Endothelial cell of umbilical vein (primary cell): Measurements from ENCODE around the gene FSD1L. TPM values are rescaled to one million over a fixed set of nuclear protein-coding genes. Genes with fewer than 3 reads are reported as not detected.

Experiments used
- Bru-seq: library from RNA; stranded (reverse); fragments of 400-500 nt; gene quantifications from one replicate; lab custom pipeline; 2021; lab: Mats Ljungman, UMichigan
- BruChase-seq, 2 experiments: library from RNA; stranded (reverse); fragments of 400-500 nt; gene quantifications; one replicate each; lab custom pipeline; 2021; lab: Mats Ljungman, UMichigan
- BruUV-seq: library from RNA; stranded (reverse); fragments of 400-500 nt; replicated peaks from 2 replicates; lab custom pipeline; 2021; lab: Mats Ljungman, UMichigan
- CTCF ChIA-PET: fragments of 300-600, 350-600 bp; sonication (Branson Sonifier 250); formaldehyde crosslinking; loops from one replicate; lab custom pipeline; 2021; ENCODE audit warnings: antibody characterized with exemption, inconsistent platforms; lab: Charles Lee
- POLR2A ChIA-PET: fragments of 300-600, 350-600 bp; sonication (Branson Sonifier 250); formaldehyde crosslinking; loops from one replicate; lab custom pipeline; 2021; ENCODE audit warnings: antibody characterized with exemption, inconsistent platforms; lab: Charles Lee
- DNase-seq: peaks from one replicate; pipeline ENCODE4 v3.0.0-alpha.2; 2011; ENCODE audit warnings: low read depth, low spot score
- FAIRE-seq: peaks from 2 replicates; lab custom pipeline; 2011; peaks lifted over from hg19 to GRCh38; lab: Jason Lieb, UNC
- H2AFZ ChIP-seq: 2 replicates; pipeline ENCODE4 v1.6.0; 2012; ENCODE audit warnings: low read depth, low read length, control low read depth, inconsistent platforms
- H3K27ac ChIP-seq: 2 replicates; pipeline ENCODE4 v1.5.1; 2011; ENCODE audit warnings: low read depth, mild to moderate bottlenecking, control low read depth, low read length, moderate library complexity; ENCODE audit not compliant: insufficient read depth
- H3K27me3 ChIP-seq, 2 experiments: 2 replicates each; pipeline versions ENCODE4 v1.6.0 to v1.6.1; 2011; ENCODE audit warnings: low read length in 2 of 2, mixed read lengths in 1 of 2; ENCODE audit not compliant: control insufficient read depth in 2 of 2, insufficient read depth in 2 of 2
- H3K36me3 ChIP-seq, 2 experiments: 2 replicates in 1 of 2; 3 replicates in 1 of 2; pipeline ENCODE4 v1.5.1; 2011; ENCODE audit warnings: low read length in 2 of 2, mild to moderate bottlenecking in 1 of 2, moderate library complexity in 1 of 2; ENCODE audit not compliant: control insufficient read depth in 2 of 2, insufficient read depth in 2 of 2; ENCODE audit errors: extremely low read depth in 1 of 2
- H3K4me1 ChIP-seq: 3 replicates; pipeline ENCODE4 v1.5.1; 2011; ENCODE audit warnings: mild to moderate bottlenecking, low read length; ENCODE audit not compliant: control insufficient read depth, insufficient read depth; ENCODE audit errors: extremely low read depth
- H3K4me2 ChIP-seq: 2 replicates; pipeline ENCODE4 v1.6.1; 2011; ENCODE audit warnings: low read length, control low read depth, mixed read lengths; ENCODE audit not compliant: insufficient read depth
- H3K4me3 ChIP-seq, 3 experiments: fragments of 200-600 bp in 1 of 3; sonication (generic), shearing (Covaris generic) in 1 of 3; replicated peaks in 1 of 3; 2 replicates each; pipeline ENCODE4 v1.5.1; 2011 to 2016; ENCODE audit warnings: control low read depth in 3 of 3, low read length in 3 of 3, mild to moderate bottlenecking in 2 of 3, inconsistent platforms in 1 of 3, low read depth in 1 of 3, moderate library complexity in 1 of 3; ENCODE audit not compliant: insufficient read depth in 1 of 3
- H3K79me2 ChIP-seq: 2 replicates; pipeline ENCODE4 v1.6.0; 2012; ENCODE audit warnings: low read length, inconsistent platforms; ENCODE audit not compliant: control insufficient read depth, insufficient read depth
- H3K9ac ChIP-seq: replicated peaks from 2 replicates; pipeline ENCODE3; 2011; ENCODE audit warnings: low read length, control low read depth; ENCODE audit not compliant: insufficient read depth; ENCODE audit errors: extremely low read depth
- H3K9me1 ChIP-seq: replicated peaks from 3 replicates; pipeline ENCODE4 v1.6.0; 2011; ENCODE audit warnings: mild to moderate bottlenecking, low read length; ENCODE audit not compliant: control insufficient read depth, insufficient read depth; ENCODE audit errors: extremely low read depth
- H3K9me3 ChIP-seq: replicated peaks from 2 replicates; pipeline ENCODE4 v1.5.1; 2012; ENCODE audit warnings: low read length, inconsistent platforms; ENCODE audit not compliant: control insufficient read depth, insufficient read depth
- H4K20me1 ChIP-seq: replicated peaks from 2 replicates; pipeline ENCODE3; 2011; ENCODE audit warnings: mild to moderate bottlenecking, low read length; ENCODE audit not compliant: control insufficient read depth, insufficient read depth; ENCODE audit errors: extremely low read depth
- EZH2 ChIP-seq: IDR thresholded peaks from 2 replicates; pipeline ENCODE4 v1.6.1; 2012; ENCODE audit warnings: borderline replicate concordance, low read depth, mild to moderate bottlenecking, moderate library complexity, low read length, inconsistent platforms; ENCODE audit not compliant: severe bottlenecking
- FOS ChIP-seq: IDR thresholded peaks from 2 replicates; pipeline ENCODE4 v1.6.1; 2011; ENCODE audit warnings: mild to moderate bottlenecking, low read length, moderate library complexity, borderline replicate concordance; ENCODE audit not compliant: insufficient read depth
- GATA2 ChIP-seq: IDR thresholded peaks from 2 replicates; pipeline ENCODE4 v1.7.0; 2011; ENCODE audit warnings: low read depth, mild to moderate bottlenecking, moderate library complexity, mixed read lengths, low read length; ENCODE audit not compliant: insufficient read length, insufficient read depth
- MAX ChIP-seq: IDR thresholded peaks from 2 replicates; pipeline ENCODE4 v1.6.1; 2011; ENCODE audit not compliant: insufficient read depth, insufficient read length
- MYC ChIP-seq: IDR thresholded peaks from one replicate; pipeline ENCODE4 v1.6.1; 2011; ENCODE audit warnings: mild to moderate bottlenecking, low read depth, low read length
- POLR2A ChIP-seq: IDR thresholded peaks from 2 replicates; pipeline ENCODE4 v1.6.1; 2012; ENCODE audit warnings: low read depth, mild to moderate bottlenecking, control low read depth, low read length
- POLR2AphosphoS5 ChIP-seq: IDR thresholded peaks from 2 replicates; pipeline ENCODE4 v1.6.1; 2012; ENCODE audit warnings: low read depth, mild to moderate bottlenecking, control low read depth, low read length, moderate library complexity; ENCODE audit not compliant: insufficient read depth
- dilution Hi-C: fragments of 300-500 bp; cut with MboI; formaldehyde crosslinking; loops from one replicate; pipeline ENCODE4 v1.15.0; 2019; ENCODE audit warnings: low sequenced_read_pairs; ENCODE audit not compliant: extremely low pct_ligation_motif_present
- intact Hi-C: fragments of 100-400 bp; cut with micrococcal nuclease; formaldehyde crosslinking; loops from one replicate; pipeline ENCODE4 v1.10.0; 2022
- long read RNA-seq: library from polyadenylated mRNA; stranded (forward); transcript quantifications from one replicate; pipeline ENCODE4 v2.0.0, GENCODE V29; 2021
- polyA minus RNA-seq, 3 experiments: library from RNA; depleted of rRNA, polyadenylated mRNA; stranded (reverse); fragments of >200 nt; gene quantifications; 1 replicate in 1 of 3; 2 replicates in 2 of 3; pipeline ENCODE4 v1.2.3, GENCODE V29; 2011
- polyA plus RNA-seq, 4 experiments: library from polyadenylated mRNA; depleted of rRNA in 3 of 4; stranded (reverse) in 3 of 4; unstranded in 1 of 4; fragments of >200 nt; gene quantifications; 2 replicates each; pipeline versions ENCODE4 v1.2.1 to v1.2.3, GENCODE V29; 2011 to 2012; ENCODE audit warnings: missing spikeins in 1 of 4
- total RNA-seq: library from RNA; stranded (reverse); gene quantifications from 2 replicates; pipeline ENCODE4 v1.2.3, GENCODE V29; 2021

FSD1L gene
- total RNA-seq (7.5 and 8.5 TPM in 2 replicates), polyA plus RNA-seq (0.53 and 0.69 TPM in 2 replicates), polyA minus RNA-seq (3.0 and 3.2 TPM in 2 replicates), Bru-seq, nascent RNA (percentile 84 among the genes with signal in this experiment), BruChase-seq, experiment 1, labeled RNA remaining after a 6-hour chase (percentile 60 among the genes with signal in this experiment), BruChase-seq, experiment 2, labeled RNA remaining after a 2-hour chase (percentile 77 among the genes with signal in this experiment)
- polyA plus RNA-seq (2011; cell fraction: cytosol; rRNA removed), result 0.66 and 0.70 TPM in 2 replicates
- polyA plus RNA-seq (2011; cell fraction: nucleus; rRNA removed), result 6.1 and 8.5 TPM in 2 replicates
- 2.5 and 2.8 TPM in 2 replicates for polyA plus RNA-seq (2012)
- 1.2 TPM for polyA minus RNA-seq (2011; cell fraction: cytosol; rRNA and poly(A)+ RNA removed)
- 16.7 and 25.3 TPM in 2 replicates for polyA minus RNA-seq (2011; cell fraction: nucleus; rRNA and poly(A)+ RNA removed)
- long read RNA-seq, partial matches to known transcripts, result 0 of 1 reads
- long read RNA-seq, other reads (novel, unspliced or antisense), result 1 of 1 reads

- ChIA-PET POLR2A (interaction anchor here (0.6 kb wide), 1 partner anchor 162 kb away, joined by 3 read pairs; no protein-coding TSS in a partner anchor), CTCF (interaction anchor here (1.0 kb wide), 1 partner anchor 11 kb away, joined by 4 read pairs; no protein-coding TSS in a partner anchor)
- no peaks in the 10 kb centered on the region for H4K20me1 ChIP-seq
- dilution Hi-C loops (no loop called here), intact Hi-C loops (loop anchor here (5.0 kb wide), 2 partner anchors 109 to 244 kb away; partner anchors contain the start of genes FKTN and TMEM38B)
- H3K36me3 ChIP-seq, result no peaks in the 10 kb centered on the region
- H3K4me2 ChIP-seq, result peak within 1 kb of the TSS; percentile 76
- DNase-seq (peak; percentile 72), FAIRE-seq (peak; percentile 87)
- H3K79me2 ChIP-seq, result peaks cover 42% of the 10 kb centered on the region
- no TSS peak for BruUV-seq
- peak within 1 kb of the TSS; percentile 94 for H2AFZ ChIP-seq
- peak within 1 kb of the TSS; percentile 78 for H3K9ac ChIP-seq
- no peaks in the 10 kb centered on the region for H3K27me3 ChIP-seq
- H3K9me1 ChIP-seq, result no peaks in the 10 kb centered on the region
- TF ChIP-seq POLR2AphosphoS5 (peak; percentile 21), MYC (peak; percentile 1), EZH2 (no peak), GATA2 (no peak), POLR2A (peak; percentile 53), MAX (no peak), FOS (no peak)
- H3K27ac ChIP-seq, result peak within 1 kb of the TSS; percentile 65
- peaks cover 17% of the 10 kb centered on the region for H3K4me1 ChIP-seq
- peak within 1 kb of the TSS; percentile 35 to 84 (median 74) for H3K4me3 ChIP-seq
- H3K9me3 ChIP-seq, result no peaks in the 10 kb centered on the region
Observed at GRCh38 chr9:105447814-105448812, at the start of gene FSD1L. Gene FSD1L (plus strand): TSS chr9:105448034. CDS start chr9:105448221, 187 bp downstream.
